Upper lobe of left lung (tissue), 4 donors: Measurements from ENCODE around the gene ATP2A1.

Experiments
- EP300 ChIP-seq, 4 donors: sonication (generic); formaldehyde crosslinking; IDR thresholded peaks; one replicate each; pipeline ENCODE4 v1.5.1; 2017; ENCODE audit warnings: antibody characterized with exemption in 4 of 4, control low read depth in 2 of 4
- POLR2A ChIP-seq, 4 donors: fragments of 450-650 bp; IDR thresholded peaks; one replicate each; pipeline ENCODE4 v1.5.1; 2016 to 2017; ENCODE audit warnings: antibody characterized with exemption in 4 of 4, mild to moderate bottlenecking in 2 of 4
- POLR2AphosphoS5 ChIP-seq, 2 donors: sonication (generic); formaldehyde crosslinking; IDR thresholded peaks; one replicate each; pipeline ENCODE4 v1.5.1; 2017; ENCODE audit warnings: antibody characterized with exemption in 2 of 2
- TF ChIP-seq, protein P1 (sequence below), 6 experiments: fragments of 450-650 bp in 4 of 6; fragments of 200-600 bp in 2 of 6; sonication (generic) in 2 of 6; IDR thresholded peaks; one replicate each; pipeline ENCODE4 v1.5.1; 2016 to 2019; ENCODE audit warnings: antibody characterized with exemption in 6 of 6

DNA sequence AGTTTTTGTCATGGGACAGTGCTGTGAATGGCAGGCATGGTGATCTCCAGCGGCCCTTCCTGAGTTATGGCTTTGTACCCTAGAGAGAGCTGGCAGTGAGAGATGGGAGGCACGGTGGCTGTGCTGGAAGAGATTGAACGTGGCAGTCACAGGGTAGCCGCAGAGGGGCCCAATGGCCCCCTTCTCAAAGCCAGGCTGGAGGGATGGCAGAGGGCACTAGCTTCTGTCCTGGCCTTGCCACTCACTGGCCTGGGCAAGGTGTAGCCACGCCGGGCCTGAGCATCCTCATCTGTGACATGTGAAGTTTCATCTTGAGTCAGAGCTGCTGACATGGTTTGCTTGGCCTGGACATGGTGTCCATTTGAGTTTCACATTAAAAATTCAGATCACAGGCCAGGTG lies 3.9 kb upstream of the ATP2A1 start:
- TF ChIP-seq POLR2AphosphoS5 (IDR thresholded peaks at IDR 0.05): no peak
- TF ChIP-seq, protein P1, sequence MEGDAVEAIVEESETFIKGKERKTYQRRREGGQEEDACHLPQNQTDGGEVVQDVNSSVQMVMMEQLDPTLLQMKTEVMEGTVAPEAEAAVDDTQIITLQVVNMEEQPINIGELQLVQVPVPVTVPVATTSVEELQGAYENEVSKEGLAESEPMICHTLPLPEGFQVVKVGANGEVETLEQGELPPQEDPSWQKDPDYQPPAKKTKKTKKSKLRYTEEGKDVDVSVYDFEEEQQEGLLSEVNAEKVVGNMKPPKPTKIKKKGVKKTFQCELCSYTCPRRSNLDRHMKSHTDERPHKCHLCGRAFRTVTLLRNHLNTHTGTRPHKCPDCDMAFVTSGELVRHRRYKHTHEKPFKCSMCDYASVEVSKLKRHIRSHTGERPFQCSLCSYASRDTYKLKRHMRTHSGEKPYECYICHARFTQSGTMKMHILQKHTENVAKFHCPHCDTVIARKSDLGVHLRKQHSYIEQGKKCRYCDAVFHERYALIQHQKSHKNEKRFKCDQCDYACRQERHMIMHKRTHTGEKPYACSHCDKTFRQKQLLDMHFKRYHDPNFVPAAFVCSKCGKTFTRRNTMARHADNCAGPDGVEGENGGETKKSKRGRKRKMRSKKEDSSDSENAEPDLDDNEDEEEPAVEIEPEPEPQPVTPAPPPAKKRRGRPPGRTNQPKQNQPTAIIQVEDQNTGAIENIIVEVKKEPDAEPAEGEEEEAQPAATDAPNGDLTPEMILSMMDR (IDR thresholded peaks at IDR 0.05): no peak
- TF ChIP-seq POLR2A (IDR thresholded peaks at IDR 0.05): no peak
- no peak for TF ChIP-seq EP300 (IDR thresholded peaks at IDR 0.05)
